Stimulated activated CD4-positive, alpha-beta T cell treated with anti-CD3 and anti-CD28 coated beads, TNF-alpha, amount 100 ng/mL, for 4 hours (primary cell): ENCODE data around the gene TOX2.
A peak's percentile ranks its signal among the peaks of the same experiment; 100 is the strongest.

Source experiments
- DNase-seq, 3 experiments: peaks; one replicate each; pipeline ENCODE4 v3.0.0-alpha.2; 2020; ENCODE audit warnings: low read depth in 3 of 3

The TOX2 gene

DNA sequence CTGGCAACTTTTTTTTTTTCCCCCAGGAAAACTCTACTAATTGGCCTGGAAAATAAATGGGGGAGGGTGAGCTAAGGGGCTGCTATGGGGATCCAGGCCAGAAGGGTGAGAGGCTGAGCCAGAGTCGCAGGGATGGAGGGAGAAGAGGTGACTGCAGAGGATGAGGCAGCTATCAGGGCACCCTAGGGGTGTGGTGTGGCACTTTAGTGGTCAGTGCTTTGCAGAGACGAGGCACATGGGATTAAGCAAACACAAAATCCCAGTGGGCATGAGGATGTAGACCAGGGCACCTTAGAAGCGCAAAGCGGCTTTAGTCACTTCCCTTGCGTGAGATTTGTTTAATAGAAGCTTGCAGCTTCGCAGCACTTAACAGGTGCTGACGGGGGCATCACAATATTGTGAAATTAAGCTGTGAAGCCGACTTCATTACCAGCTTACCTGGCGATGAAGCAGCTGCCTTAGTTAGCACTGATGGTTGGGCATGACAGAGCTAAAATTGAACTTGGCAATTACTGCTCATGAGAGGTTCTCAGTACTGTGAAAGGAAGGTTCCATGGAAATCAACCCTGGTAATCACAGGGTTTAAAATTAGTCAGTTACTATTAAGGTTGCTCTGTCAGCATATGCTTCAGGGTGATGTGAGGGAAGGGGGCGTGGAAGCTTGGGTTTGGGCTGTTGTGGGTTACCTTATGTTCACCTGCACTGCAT lies 26.0 kb downstream of the TOX2 start:
- DNase-seq: no peak

DNA sequence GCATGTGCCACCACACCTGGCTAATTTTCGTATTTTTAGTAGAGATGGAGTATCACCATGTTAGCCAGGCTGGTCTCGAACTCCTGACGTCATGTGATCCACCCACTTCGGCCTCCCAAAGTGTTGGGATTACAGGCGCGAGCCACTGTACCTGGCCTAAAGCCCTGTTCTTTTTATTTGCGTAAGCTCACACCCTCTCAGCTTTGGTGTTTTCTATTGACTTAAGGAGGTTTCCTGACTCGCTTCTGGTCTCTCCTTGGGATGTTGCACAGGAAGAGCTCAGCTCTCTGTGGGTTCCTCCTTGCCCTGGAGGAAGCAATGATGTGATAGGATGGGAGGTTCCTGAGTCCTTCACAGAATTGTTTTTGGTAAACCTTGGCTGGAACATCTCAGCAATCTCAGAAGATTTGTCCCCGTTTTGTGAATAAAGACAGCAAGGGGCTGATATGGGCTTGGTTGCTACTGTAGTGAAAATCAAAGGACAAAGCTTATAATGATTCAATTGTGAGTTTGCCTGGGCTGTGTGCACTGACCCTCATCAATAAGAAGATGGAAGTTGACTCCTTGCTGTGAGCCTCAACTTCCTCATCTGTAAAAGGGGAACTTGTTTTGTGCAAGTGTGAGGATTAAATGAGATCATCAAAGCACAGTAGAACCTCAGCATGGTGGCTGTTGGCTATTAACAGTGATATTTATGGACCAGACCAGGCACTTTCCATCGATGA lies 27.0 kb downstream of the TOX2 start:
- DNase-seq: no peak

GRCh38 chr20:43942201-43942590 lies 27.5 kb downstream of the TOX2 start:
- no peak for DNase-seq

DNA sequence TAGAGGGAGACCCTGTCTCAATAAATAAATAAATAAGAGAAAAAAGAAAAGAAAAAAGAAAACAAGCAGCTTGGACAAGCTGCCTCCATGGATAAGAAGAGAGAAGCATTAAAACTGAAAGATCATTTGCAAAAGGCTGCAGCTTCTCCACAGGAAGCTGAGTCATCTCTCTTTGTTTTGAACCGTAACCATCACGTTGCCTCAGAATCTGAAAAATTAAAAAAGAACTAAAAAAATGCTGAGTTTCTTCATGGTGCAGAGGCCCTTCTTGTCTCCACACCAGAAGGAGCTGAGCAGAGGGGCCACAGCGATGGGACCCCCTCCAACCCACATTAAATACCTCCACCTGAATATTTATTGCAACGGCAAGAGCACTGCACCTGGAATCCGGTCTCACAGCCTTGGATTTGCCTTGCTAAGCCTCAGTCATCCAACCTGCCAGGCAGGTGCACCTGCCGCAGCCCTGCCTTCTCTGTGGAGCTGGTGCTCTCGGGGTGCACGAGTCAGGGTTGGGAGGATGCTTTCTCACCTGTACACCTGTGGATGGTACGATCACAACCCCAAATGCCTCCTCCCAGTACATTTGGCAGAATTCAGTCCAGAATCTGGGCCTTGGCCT lies 28.1 kb downstream of the TOX2 start:
- DNase-seq: no peak

DNA sequence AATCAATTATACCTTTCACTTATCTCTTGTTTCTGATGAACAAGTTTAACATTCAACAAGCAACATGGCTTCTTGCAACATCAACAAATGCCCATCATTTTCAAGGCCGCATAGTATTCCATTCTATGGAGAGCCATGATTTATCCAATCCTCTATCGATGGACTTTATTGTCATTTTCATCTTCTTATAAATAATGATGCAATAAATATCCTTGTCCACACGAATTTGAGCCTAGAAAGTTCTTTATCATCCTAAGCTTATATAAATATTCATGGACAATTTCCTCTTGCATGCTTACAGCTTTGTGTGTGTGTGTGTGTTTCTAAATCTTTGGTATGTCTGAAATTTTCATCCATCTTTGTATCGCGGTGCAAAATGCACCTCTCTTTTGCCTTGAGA lies 29.1 kb downstream of the TOX2 start:
- no peak for DNase-seq

GRCh38 chr20:43944653-43945235 lies 30.1 kb downstream of the TOX2 start:
- DNase-seq: no peak

GRCh38 chr20:43945391-43946205 lies 30.9 kb downstream of the TOX2 start:
- no peak for DNase-seq

DNA sequence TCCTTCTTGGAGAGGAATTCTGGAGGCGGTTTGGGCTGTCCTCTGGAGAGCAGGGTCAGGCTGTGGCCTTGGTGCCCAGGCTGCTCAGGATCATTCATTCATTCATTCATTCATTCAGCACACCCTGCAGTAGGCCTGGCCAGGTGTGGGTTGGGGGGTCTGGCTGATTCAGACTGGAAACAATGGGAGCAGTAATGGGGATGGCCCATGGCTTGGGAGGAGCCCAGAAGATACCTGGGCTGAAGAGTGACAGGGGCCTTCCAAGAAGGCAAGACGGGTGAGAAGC lies 31.5 kb downstream of the TOX2 start:
- DNase-seq: no peak

DNA sequence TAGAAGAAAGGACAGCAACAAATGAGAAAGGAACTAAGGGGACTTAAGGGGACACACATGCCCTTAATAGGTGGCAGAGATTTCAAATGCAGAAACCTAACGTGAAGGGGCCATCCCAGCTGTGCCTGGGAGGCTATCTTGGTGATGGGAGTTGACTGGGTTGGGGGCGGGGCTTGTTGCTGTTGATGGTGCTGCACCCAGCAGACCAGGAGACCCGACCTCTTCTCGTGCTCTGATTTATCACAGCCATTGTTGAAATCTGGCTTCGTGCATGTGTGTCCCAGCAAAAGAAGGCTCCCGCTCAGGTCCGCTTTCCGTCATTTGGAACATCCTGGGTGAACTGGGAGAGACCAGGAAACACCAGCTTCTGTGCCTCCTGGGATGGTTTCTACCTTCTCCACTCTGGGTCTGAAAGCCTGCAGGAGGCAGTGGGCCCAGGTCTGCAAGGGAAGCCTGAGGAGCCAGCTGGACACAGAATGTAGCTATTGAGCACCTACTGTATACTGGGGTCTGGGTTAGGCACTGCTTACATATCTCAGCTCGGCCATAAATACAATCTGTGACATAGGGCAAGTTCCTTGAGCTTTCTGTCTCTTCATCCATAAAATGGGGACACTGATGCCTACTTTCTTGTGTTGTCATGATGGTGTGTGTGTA lies 32.1 kb downstream of the TOX2 start:
- no peak for DNase-seq

- DNase-seq: no peak
Observed at GRCh38 chr20:43947316-43947710, 32.7 kb downstream of the TOX2 start.

DNA sequence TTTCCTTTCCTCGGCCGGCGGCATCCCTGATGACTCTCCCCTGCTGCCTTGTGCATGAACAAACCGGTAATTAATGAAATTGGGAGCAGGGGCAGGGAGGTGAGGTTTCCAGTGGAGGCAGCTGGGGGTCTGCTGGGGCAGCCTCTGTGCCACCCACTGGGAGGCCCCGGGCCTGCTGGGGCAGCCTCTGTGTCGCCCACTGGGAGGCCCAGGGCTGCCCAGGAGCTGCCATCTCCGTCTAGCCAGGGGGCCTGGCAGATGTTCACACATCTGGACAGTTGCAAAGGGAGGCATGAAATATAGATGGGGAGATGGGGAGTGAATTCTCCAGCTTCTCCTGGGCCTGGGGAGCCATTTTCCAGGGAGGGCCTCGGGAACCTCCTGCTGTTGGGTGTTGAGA lies 33.8 kb downstream of the TOX2 start:
- DNase-seq: no peak

- no peak for DNase-seq
Observed at GRCh38 chr20:43949248-43949647, 34.6 kb downstream of the TOX2 start.

- DNase-seq: peak; percentile 23 to 45 (median 27)
Observed at GRCh38 chr20:43949741-43950618, 35.3 kb downstream of the TOX2 start.

GRCh38 chr20:43953919-43954592 lies 39.4 kb downstream of the TOX2 start:
- DNase-seq: no peak

DNA sequence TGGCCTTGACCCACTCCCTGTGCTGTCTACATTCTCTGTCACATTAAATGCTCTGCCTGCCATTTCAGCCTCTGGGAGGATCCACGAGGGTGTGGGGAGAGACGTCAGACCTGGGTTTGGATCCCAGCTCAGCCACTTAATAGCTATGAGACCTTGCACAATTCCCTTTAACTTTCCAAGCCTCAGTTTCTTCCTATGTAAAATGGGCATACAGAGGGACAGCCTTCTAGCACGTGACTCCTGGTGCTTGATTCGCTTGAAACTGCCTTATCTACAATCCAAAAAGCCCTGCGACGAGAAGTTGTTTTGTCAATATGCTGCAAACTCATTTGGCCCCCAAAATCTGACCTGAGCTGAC lies 40.0 kb downstream of the TOX2 start:
- DNase-seq: no peak

GRCh38 chr20:43955062-43955749 lies 40.6 kb downstream of the TOX2 start:
- DNase-seq: peak; percentile 23 to 43 (median 24)

DNA sequence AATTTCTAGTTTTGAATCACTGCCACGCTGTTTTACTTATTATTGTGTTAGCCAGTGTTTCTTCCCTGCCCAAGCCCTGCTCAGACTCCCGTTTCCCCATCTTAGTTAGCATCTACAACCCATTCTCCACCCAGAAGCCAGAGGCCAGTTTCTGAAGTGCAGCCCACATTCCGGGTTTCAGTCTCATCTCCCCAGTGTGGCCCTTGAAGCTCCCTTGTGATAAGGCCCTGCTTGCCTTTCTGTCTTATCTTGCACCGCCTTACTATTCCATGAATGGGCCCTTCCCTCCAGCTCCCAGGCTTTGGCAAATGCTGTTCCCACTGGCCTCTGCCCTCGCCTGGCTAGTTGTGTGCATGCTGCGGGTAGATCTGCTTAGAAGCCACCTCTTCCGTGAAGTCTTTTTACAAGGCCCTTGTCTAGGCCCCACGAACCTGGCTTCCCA lies 41.1 kb downstream of the TOX2 start:
- DNase-seq: no peak

DNA sequence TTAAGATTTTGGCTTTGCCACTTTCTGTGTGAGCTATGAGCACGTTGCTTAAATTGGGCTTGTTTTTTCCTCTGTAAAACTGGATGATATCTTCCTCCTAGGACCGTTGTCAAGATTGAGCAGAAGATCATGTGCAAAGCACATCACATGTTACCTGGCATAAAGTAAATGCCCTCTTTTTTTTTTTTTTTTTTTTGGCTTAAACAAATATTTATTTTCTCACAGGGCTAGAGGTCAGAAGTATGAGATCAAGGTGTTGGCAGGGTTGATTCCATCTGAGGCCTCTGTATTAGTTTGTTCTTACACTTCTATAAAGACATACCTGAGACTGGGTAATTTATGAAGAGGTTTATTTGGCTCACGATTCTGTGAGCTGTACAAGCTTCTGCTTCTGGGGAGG lies 42.7 kb downstream of the TOX2 start:
- no peak for DNase-seq

DNA sequence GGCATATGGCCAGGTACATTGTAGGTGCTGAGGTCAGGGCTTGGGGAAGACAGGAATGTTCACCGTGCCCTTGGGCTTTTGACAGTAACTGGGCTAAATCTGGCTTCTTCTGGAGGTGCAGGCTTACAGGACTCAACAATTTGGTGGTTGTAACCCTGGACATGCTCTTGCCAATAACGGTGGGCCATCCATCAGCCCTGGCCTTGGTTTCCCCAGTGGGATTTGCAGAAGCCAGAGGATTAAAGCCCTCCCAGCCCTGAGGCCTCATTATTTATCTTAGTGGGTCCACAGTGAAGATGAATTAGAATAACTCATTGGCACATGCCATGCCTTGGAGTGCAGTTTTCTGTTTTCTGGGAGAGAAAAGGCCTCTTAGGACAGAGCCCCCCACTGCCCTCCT lies 44.0 kb downstream of the TOX2 start:
- DNase-seq: no peak
